ENCODE measurements around the gene BMAL1.

BMAL1 gene

DNA sequence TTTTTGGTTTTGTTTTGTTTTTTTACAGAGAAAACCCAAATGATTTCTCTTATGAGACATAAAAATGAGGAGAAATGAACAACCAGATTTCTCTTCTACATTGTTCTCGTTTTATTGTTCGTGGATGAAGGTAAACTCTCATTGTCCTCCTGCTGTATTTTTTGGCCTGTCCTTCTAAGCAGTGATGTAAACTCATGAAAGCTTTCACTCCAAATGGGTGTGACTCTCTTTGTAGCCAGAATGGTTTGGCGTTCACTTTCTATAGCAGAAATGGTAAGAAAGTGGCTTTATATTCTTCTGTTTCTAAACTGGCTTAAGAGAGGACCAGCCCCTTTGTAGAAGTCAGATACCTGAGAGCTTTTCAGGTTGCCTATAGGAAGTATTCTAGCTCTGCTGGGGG is 15.5 kb upstream of the BMAL1 start:
- no peak for DNase-seq

DNA sequence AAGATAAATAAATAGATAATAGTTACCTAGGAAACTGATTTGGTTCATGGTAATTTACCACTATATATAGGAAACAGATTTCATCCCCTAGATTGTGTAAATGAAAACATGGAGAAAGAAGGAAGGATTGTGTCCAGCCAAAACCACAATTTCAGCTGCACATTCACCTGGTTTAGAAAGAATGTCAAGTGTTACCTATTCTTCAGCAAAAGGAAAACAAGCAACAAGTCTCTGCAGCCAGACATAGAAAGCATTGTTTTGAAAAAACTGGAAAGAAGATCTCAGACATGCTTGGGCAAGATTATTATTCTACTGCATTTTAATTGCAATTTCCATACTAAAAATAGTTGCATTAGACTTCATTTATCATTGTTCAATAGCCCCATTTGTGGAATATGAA is 8.8 kb upstream of the BMAL1 start:
- DNase-seq: no peak

DNA sequence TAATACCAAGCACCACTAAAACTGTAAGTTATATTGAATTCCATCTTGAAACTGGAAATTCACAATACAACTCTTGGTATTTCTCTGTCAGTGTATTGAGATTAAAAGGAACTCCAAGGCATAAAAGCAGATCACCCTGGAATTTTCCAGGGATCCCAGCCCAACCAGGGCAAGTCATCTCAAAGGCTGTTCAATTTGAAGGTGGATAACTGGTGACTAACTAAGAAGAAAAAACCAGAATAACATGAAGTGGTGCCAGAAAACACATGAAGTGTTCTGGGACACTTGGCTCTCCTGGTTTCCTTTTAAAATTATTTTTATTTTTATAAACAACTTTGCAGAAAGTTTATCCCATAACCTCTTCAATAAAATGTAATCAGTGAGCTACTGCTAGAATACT is 7.8 kb upstream of the BMAL1 start:
- DNase-seq: no peak

DNA sequence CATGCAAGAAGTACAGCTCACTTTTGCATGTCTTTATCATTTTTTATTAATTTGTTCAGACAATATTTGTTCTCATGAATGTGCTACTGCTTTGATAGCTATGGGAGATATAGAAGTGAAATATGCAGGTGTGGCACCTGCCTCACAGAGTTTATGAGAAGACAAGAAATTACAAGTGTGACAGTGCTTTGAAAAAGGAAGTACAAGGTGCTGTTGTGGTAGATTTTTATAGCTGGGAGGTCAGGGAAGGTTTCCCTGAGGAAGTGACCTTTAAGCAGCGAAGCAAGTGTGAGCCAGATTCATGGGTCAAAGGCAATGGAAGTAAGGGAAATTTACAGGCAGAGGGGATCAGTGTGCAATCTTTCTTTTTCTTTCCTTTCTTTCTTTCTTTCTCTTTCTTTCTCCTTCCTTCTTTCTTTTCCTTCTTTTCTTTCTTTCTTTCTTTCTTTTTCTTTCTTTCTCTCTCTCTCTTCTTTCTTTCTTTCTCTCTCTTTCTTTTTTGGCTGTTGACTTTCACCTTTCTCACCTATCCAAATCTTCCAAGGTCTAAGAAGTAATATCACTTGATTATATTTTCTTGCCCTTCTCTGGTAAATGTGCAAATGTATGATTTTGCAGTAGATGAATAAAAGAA is 6.4 kb upstream of the BMAL1 start:
- DNase-seq: no peak

DNA sequence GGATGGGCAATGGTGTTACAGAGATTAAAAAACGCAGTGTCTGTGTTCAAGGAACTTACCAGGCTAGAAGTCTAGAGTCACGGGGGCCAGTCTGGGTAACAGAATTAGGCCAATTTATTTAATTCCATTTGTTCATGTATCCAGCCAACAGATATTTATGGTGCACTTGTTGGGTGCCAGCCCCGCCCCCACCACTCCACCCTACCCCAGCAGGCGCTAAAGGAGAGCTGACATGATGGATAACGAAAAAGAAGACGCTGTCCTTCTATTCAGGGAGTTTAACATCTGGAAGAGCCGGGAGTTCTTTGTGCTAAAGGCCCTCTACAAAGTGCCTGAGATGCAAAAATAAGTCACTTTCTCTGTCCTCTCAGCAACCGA is 1.1 kb upstream of the BMAL1 start:
- peak in 1 of 6 experiments; percentile 13 for DNase-seq

DNA sequence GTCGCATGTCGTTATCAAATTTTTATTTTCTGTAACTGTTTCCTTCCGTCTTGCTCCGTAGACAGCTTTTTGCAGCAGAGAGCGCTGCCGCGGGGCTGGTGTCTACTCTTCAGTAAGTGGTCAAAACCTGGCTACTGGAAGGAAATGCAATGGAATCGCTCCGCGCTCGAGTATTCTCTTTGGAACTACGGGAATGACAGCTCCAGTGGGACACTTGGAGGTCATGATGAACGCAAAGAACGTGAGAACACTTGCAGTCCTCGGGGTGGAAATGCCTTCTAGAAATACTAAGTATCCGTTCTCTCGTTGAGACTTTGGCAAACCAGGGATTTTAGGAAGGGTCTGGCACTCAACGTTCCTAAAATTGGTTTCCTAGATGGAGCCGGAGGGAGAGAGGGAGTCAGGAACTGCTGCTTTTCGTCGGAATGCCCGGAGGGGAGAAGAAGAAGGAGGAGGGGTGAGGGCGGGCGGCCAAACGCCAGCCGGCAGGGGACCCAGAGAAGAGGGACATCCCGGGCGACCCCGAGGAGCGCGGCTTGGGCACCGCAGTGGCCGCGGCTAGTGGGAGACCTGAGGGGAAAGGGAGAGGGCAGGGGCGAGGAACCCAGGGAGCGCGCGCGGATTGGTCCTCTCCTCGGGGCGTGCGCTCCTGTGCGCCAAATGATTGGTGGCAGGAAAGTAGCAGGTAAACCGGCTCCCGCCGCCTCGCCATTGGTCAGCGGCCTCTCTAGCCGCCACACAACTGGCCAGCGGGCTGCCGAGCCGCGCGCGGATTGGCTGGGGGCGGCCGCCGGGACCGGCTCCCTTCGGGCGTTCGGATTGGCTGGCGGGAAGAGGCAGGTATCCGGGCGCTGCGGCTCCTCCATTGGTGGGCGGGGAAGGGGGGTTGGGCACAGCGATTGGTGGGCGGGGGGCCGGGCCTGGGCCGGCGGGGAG is 490 bp upstream of the BMAL1 start:
- peak; percentile 94 to 98 (median 96) for DNase-seq

DNA sequence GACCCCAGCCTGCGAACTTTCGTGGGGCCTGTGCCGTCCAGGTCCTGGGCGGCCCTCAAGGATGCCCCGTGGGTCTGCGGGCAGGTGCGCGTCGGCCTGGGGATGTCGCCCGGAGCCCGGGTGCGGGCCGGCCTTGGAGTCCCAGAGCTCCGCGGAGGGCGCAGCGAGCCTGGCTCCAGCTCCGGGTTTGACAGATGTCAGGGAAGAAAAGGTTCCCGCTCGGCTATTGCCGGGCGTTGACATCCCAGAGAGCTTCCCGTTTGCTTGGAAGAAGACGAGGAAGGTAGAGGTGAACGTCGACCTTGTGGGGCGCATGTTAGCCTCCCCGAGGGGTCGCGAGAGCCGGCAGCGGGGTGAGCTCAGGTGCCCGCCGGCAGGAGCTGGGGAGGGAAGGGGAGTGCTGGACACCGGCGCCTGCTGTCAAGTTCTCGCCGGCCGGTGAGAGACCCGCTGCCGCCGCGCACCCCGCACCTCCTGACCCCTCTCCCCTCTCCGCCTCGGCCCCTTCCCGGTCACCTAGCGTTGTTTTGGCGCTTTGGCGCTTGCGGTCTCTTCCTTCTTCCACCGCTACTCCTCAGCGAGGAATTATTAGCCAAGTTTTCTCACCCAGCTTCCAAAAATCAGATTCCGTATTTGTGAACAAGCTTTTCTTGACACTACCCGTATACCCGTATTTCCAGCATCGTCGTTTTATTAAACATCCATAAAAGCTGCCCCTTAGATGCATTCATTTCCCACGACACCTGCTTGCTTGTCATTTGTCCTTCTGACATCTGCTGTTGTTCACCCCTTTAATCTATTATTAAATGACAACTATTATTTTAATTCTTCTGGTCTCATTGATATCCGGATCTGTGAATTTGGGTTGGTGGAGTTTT is 1.3 kb downstream of the BMAL1 start:
- DNase-seq: peak in 2 of 6 experiments; percentile 37 to 39

DNA sequence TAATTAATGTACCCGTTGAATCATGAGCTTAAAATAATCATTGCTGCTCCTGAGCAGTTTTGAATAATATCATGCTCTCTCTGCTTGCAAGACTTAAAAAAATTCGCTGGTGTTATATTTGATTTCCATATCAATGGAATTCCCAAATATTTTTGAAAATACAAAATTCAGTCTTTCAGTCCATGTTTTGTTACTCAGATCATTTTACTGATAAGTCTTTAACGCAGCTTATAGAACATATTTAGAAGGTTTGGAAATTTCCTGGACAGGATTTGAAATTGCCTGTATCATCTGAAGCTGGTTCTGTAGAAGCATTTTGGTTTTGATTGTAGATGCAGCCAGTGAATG is 1.9 kb downstream of the BMAL1 start:
- no peak for DNase-seq

DNA sequence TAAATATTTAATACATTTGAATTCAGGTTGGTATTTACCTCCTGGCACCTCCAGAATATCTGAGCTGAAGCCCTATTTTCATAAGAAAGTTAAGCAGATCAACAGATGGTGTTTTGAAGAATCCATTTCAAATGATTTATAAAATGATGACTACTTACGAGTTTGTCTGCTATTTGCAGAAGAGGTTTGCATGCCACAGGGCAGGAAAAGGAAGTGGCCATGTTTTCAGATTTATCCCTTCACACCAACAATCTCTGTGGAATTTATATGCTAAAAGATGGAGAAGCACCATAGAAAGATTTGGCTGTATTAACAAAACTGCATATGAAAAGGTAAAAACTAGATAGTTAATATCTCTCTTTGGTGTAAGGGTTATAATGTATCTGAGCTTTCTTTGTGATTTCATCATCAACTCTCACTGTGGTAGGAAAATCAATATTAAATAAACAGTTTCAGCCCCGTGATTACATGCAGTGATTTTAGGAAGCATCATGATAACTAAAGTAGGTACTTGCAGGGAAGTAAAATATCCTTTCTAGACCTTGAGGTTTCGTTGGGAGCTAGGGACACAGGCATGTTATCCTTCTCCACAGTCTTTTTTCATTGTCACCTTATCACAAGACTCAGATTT is 2.6 kb downstream of the BMAL1 start:
- DNase-seq: peak in 1 of 6 experiments; percentile 25

DNA sequence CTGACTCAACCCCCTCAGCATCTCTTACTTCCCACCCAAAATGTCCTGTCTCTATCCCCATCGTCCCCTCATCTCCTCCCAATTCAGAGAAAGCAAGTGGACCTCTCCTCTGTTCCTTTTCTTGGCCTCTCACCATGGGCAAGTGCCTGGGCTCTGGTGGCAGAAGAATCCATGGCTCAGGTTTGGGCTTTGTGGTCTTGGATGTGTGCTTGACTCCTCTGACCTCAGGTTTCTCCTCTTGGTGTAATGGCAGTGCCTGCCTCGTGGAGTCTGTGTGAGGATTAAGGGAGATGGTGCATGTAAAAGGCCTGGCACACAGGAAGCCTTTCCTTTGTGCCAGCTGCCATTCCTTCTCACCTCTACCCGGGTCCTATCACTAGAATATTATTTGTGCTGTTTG is 3.2 kb downstream of the BMAL1 start:
- no peak for DNase-seq

DNA sequence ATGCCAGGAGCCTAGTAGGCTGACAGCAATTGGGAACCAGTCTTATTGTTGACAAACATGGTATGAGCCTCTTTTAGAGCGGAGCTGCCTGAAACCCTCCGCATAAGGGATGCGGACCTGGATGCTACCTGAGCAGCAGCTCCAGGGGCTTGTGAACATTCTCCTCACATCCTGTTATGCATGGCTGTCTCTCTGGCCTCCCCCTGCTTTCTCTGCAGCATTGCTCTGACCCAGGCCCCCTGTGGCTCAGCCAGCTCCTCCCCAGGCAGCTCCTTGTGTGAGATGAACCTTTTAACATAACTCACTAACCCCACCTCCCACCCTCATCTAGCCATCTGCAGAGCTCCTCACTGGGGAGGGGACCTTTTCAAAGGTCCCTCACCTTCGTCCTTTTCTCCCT is 6.0 kb downstream of the BMAL1 start:
- no peak for DNase-seq

DNA sequence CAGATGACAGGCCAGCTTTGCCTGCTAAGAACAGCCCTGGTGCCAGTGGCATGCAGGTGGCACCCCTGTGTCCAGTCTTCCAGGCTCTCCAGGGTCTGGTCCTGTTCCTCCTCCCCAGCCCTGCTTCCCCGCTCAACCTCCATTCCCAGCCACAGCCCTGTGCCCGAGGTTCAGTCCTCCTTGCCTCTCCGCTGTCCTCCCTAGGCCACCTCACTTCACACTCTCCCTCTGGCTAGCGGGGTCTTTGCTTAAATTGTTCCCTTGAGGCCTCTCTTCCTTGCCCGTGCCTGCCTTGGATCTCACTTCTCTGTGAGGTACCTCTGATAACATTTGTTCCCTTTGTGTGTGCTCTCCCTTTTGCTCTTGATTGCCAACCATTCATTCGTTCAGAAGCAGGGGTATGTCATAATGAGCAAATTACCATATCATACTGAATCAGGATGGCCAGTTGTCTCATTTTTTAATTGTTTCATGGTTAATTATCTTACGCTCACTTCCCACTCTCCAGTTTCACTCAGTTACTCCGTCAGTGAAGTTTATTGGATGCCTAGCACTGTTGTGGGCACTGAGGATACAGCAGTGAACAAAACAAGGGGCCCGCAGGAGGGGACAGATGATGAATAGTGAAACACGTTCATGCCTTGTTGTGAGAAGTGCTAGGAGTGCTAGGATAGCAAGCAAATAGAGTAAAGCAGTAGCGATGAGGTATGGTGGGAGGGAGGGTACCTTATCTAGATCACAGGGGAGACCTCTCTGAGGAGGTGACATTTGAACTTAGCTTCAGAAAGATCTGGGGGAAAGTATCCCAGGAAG is 7.4 kb downstream of the BMAL1 start:
- DNase-seq: no peak

DNA sequence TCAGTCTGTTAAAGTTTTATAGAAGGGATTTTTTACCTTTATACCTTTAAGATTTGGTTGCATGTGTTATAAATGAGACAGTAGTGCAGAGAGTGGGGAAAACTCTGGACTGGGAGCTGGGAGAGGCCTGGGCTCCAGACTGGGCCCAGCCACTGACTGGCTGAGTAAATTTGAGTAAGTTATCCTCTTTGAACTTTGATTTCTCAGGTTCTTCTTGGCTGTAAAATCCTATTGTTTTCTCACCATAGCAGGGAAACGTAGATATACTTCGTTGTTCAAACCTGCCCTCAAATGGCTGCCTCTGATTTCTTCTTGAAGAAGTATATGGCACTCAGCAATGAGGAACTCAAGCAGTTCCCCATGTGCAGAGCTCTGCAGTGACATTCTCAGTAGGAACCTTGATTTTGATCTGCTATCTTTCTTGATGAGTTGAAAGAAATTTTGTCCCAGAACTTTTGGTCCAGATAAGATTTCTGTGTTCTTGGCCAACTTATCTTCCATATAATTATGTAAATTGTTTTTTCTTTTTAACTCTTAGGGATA is 8.8 kb downstream of the BMAL1 start:
- no peak for DNase-seq

DNA sequence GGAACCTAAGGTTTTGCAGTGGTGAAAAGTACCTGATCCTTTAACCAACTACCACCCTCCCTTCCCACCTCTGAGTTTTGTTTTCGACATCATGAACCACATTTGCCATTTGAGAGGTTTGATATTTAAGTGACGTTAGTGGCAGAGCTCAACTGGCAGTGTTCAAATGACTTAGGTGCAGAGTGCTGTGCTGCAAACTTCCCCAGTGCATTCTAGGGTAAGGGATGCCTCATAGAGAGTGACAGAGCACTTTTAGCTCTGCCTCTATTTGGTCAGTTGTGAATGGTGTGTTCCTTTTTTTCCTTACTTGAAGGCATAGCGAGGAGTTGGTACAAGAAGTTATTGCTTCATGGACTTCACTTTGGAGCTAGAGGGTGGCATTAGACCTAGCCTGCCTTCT is 9.4 kb downstream of the BMAL1 start:
- peak in 1 of 6 experiments; percentile 6 for DNase-seq

DNA sequence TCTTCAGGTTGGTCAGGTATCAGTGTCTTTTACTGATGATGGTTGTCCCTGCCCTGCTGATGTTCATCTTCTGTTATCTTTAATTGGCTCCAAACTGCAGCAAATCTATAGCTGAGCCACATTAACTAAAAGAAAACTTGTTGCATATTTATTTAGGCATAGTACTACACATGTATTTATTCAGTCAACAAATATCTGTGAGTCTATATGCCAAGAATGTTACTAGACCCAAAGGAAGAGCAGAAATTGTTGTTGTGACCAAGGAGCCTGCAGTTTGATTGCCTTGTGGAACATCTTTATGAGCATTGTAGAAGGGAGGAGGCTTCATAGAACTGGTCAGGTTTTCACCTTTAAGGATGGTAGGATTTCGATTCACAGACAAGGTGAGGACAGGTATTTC is 10.1 kb downstream of the BMAL1 start:
- DNase-seq: no peak

DNA sequence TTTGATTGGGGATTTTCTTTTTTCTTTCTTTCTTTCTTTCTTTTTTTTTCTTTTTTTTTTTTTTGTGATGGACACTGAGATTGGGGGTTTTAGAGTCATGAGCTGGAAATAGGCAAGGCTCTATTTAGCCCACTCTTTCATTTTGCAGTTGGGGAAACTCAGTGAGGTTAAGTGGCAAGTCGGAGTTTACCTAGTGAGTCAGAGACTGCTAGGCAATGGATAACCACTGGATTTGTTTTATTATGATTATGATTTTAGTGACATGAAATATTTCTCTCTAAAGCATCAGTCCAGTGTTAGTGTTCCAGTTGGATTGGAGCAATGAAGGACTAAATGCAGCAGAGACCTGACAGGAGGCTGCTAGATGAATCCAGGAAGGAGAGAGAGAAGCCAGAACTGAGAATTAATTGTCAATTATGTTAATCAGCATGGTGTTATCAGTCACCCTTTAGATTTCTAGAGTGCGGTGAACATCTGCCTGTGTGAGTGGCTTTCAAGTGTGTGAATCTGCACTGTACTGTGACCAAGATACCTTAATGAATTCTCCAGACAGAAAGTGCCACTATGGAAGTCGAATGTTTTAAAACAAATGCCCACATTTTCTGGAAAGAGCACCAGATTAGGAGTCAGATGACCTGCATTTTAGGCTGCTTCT is 10.9 kb downstream of the BMAL1 start:
- no peak for DNase-seq

DNA sequence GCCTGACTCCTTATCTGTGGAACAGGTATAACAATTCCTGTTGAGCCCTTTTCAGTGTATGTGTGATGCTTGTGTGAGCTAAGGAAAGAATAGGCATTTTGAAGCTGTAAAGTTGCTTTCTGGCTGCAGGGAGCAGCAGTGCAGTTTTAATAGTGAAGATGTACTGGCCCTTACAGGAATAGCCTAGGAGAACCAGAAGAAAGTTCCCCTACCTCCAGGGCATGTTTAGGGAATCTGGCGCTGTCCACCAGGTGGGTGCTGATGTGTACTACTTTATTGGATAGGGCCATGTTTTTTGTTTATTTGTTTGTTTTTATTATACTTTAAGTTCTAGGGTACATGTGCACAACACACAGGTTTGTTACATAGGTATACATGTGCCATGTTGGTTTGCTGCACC is 11.5 kb downstream of the BMAL1 start:
- no peak for DNase-seq

DNA sequence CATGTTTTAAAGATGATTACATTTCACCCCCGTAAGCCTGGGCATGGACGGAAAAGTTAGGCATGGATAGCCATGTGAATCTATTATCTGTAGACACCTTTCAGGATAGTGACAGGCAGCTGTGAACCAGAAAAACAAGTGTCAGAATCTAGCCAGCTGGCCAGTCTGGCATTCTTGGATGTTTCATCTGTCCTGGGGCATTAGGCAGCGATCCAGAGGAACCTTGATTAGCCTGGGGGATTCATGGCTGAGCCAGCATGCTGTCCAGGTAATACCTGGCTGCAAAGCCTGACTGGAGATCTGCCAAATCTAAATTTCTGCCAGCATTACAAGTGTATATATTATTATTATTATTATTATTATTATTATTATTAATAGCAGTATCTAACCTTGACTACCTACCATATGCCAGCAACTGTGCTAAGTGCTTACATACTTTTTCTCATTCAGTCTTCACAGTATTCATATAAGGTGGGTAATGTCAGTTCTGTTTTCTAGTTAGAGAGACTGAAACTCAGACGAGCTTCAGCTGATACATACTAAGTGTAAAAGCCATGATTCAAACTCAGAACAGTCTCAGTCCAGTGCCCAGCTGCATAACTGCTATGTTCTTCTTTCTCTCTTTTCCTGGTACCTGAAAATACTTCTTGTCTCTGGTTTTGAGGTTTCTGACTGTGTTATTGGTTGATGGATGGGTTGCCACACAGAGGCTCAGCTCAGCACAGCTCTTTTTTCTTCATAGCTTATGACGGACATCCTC is 12.8 kb downstream of the BMAL1 start:
- no peak for DNase-seq

DNA sequence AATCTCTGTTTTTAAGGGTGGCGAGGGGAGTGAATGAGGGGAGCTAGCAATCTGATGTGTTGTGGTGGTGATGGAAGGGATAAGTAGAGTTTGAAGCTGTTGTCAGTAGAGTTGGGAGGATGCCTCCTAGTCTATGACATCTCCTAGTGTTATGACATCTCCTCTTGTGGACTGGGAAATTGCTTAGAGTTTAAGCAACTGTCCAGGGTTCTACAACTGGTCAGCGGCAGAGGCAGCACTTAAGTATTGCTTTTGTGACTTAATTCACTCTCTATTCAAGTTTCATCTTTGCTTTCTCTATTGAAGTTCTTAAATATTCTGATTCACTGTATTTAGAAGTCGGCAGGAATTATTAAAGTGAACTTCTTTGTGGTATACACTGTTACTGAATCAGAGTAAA is 13.8 kb downstream of the BMAL1 start:
- DNase-seq: no peak

DNA sequence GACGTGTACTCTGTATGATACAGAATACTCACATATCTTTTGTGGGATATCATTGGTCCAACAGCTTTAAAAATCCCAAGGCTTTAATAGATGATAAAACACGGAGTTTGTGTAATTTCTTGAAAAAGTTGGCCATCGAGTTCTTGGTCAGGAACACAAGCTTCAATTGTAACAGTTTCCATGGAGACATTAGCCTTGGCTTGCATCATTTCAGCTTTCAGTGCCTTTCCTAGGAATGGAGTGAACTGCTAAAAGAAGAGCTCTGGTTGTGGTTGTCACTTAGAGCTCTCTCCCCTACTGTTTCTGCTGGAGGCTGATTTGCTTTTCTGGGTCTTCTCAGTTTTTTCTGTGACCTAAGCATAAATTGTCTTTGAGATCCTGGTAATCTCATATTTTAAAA is 14.2 kb downstream of the BMAL1 start:
- DNase-seq: no peak

DNA sequence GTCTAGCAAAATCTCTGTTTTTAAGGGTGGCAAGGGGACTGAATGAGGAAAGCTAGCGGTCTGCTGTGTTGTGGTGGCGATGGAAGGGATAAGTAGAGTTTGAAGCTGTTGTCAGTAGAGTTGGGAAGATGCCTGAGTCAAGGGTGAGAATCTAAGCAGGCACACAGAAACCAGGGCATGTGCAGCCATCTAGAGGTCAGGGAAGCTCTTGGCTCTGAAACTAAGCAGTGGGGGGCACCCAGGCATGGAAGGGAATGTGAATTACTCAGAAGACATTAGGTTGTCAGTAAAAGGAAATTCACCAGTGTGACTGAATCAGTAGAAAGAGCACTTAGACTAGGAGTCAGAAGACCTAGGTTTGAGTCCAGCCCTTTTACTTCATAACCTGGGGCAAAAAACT is 15.4 kb downstream of the BMAL1 start:
- DNase-seq: no peak
